Neutrophil (primary cell): ENCODE measurements around the gene MXD3.

Source experiments
- H3K27ac ChIP-seq: fragments of 200-600 bp; sonication (generic); 2 replicates; pipeline ENCODE4 v1.5.1; 2016; ENCODE audit warnings: mild to moderate bottlenecking, moderate library complexity
- H3K27me3 ChIP-seq: fragments of 200-600 bp; sonication (generic); 2 replicates; pipeline ENCODE4 v1.6.0; 2016; ENCODE audit warnings: mild to moderate bottlenecking
- H3K36me3 ChIP-seq: fragments of 200-600 bp; sonication (generic); 2 replicates; pipeline ENCODE4 v1.5.1; 2017
- H3K4me1 ChIP-seq, 2 experiments: fragments of 200-600 bp in 1 of 2; sonication (generic) in 1 of 2; 1 replicate in 1 of 2; 2 replicates in 1 of 2; pipeline versions ENCODE4 v1.5.1 to v1.6.1; 2013 to 2016; ENCODE audit warnings: low read depth in 1 of 2, low read length in 1 of 2, mild to moderate bottlenecking in 1 of 2, moderate library complexity in 1 of 2; ENCODE audit not compliant: control insufficient read depth in 1 of 2, insufficient read depth in 1 of 2
- H3K4me3 ChIP-seq, 2 experiments: fragments of 200-600 bp in 1 of 2; sonication (generic) in 1 of 2; 1 replicate in 1 of 2; 2 replicates in 1 of 2; pipeline ENCODE4 v1.5.1; 2013 to 2016; ENCODE audit warnings: low read depth in 1 of 2, low read length in 1 of 2, mild to moderate bottlenecking in 1 of 2, moderate library complexity in 1 of 2
- H3K9me3 ChIP-seq: fragments of 200-600 bp; sonication (generic); 2 replicates; pipeline ENCODE4 v1.5.1; 2016
- CTCF ChIP-seq: fragments of 200-600 bp; sonication (generic); IDR thresholded peaks from 2 replicates; pipeline ENCODE4 v1.5.1; 2016; ENCODE audit warnings: antibody characterized with exemption

Gene MXD3

DNA sequence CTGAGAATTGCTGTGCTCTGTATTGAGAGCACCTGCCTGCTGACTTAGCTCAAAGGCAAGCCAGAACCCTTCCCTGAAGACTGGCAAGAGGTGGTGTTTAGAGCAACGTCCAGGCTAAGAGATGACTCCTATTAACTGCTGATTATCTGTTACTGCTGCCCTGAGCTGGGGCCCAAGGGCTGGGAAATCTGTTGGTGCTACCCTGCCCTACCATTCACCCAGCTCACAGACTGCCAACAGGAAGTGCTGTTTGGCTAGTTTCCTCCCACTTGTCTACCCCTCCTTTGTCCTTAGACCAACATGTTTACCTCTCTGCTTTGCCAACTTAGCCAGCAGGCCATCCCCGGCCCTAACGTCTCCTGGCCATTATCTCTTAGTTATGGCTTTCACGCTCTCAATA, 15.1 kb downstream of the MXD3 start:
- Histone ChIP-seq H3K4me1 (peaks cover 72% of the 10 kb centered on the region in 2 experiments), H3K27ac (peak overlapping the region; percentile 95), H3K36me3 (peaks cover 62% of the 10 kb centered on the region), H3K9me3 (no peaks in the 10 kb centered on the region), H3K27me3 (no peaks in the 10 kb centered on the region), H3K4me3 (peak overlapping the region; percentile 31 to 46)
- no peak for TF ChIP-seq CTCF

DNA sequence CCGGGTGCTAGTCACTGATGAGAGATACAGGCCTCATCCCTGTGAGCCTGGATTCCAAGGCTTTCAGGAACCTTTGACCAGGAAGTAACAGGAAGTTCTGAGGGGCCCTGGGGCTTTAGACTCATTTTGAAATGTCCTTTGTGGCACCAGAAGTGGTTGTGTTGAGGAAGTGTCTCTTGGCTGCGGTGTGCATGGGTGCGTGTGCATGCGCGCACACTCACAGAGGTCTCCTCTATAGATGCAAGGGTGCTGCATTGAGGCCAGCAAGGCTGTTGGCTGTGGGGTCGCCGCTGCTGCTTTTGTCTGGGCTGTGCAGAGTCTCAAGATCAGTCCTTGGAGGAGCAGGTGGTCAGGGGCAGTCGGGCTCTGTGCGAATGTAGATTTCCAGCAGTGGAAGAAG, 15.8 kb downstream of the MXD3 start:
- H3K4me3 ChIP-seq = peak overlapping the region; percentile 31 to 46
- no peak for TF ChIP-seq CTCF
- H3K36me3 ChIP-seq = peaks cover 62% of the 10 kb centered on the region
- H3K27me3 ChIP-seq = no peaks in the 10 kb centered on the region
- peak overlapping the region; percentile 95 for H3K27ac ChIP-seq
- peaks cover 65% of the 10 kb centered on the region in 2 experiments for H3K4me1 ChIP-seq
- no peaks in the 10 kb centered on the region for H3K9me3 ChIP-seq

DNA sequence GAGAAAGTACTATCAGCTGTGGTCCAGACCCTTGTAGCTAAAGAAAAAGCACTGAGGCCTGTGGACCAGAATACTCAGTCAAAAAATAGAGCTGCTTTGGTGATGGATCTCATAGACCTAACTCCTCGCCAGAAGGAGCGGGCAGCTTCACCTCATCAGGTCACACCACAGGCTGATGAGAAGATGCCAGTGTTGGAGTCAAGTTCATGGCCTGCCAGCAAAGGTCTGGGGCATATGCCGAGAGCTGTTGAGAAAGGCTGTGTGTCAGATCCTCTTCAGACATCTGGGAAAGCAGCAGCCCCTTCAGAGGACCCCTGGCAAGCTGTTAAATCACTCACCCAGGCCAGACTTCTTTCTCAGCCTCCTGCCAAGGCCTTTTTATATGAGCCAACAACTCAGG, 17.1 kb downstream of the MXD3 start:
- H3K4me3 ChIP-seq = no peak overlapping the region
- no peak for TF ChIP-seq CTCF
- H3K27me3 ChIP-seq = no peaks in the 10 kb centered on the region
- no peaks in the 10 kb centered on the region for H3K9me3 ChIP-seq
- peak overlapping the region; percentile 95 for H3K27ac ChIP-seq
- peaks cover 52% of the 10 kb centered on the region in 2 experiments for H3K4me1 ChIP-seq
- peaks cover 65% of the 10 kb centered on the region for H3K36me3 ChIP-seq

DNA sequence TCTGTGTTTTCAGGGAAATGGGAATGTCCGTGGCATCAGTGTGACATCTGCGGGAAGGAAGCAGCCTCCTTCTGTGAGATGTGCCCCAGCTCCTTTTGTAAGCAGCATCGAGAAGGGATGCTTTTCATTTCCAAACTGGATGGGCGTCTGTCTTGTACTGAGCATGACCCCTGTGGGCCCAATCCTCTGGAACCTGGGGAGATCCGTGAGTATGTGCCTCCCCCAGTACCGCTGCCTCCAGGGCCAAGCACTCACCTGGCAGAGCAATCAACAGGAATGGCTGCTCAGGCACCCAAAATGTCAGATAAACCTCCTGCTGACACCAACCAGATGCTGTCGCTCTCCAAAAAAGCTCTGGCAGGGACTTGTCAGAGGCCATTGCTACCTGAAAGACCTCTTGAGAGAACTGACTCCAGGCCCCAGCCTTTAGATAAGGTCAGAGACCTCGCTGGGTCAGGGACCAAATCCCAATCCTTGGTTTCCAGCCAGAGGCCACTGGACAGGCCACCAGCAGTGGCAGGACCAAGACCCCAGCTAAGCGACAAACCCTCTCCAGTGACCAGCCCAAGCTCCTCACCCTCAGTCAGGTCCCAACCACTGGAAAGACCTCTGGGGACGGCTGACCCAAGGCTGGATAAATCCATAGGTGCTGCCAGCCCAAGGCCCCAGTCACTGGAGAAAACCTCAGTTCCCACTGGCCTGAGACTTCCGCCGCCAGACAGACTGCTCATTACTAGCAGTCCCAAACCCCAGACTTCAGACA, 17.7 kb downstream of the MXD3 start:
- Histone ChIP-seq H3K27me3 (no peaks in the 10 kb centered on the region), H3K4me3 (no peak overlapping the region), H3K9me3 (no peaks in the 10 kb centered on the region), H3K36me3 (peaks cover 64% of the 10 kb centered on the region), H3K27ac (peak overlapping the region; percentile 95), H3K4me1 (peaks cover 46% of the 10 kb centered on the region in 2 experiments)
- TF ChIP-seq CTCF = no peak

- Histone ChIP-seq H3K4me1 (peaks cover 23% of the 10 kb centered on the region in 2 experiments), H3K36me3 (peaks cover 79% of the 10 kb centered on the region)
These were observed 20.0 kb downstream of the MXD3 start for GRCh38 chr5:177291735-177292134.

More at GRCh38 chr5:177291735-177292134, 20.0 kb downstream of the MXD3 start:
- Histone ChIP-seq H3K27me3 (no peaks in the 10 kb centered on the region), H3K27ac (no peak overlapping the region), H3K9me3 (no peaks in the 10 kb centered on the region), H3K4me3 (no peak overlapping the region)
- no peak for TF ChIP-seq CTCF
